Spinal cord (tissue), 10 donors: ENCODE results near the gene SPINK7. TPM values are rescaled to one million over a fixed set of nuclear protein-coding genes. Genes with fewer than 3 reads are reported as not detected.
A peak's percentile ranks its signal among the peaks of the same experiment; 100 is the strongest.
"Not testable (repeated sequence)": the region's sequence is repeated elsewhere in the genome, so short reads cannot be mapped to it uniquely, and the experiment has no call there.

ENCODE experiments used
- DNase-seq, 6 donors: peaks; one replicate each; pipeline versions ENCODE4 v3.0.0 to v3.0.0-alpha.2; 2013 to 2015; ENCODE audit warnings: low spot score in 6 of 6, low read depth in 4 of 6
- H3K27ac ChIP-seq: one replicate; pipeline ENCODE4 v1.5.1; 2013; ENCODE audit warnings: low read depth, low read length, control low read depth
- H3K27me3 ChIP-seq: one replicate; pipeline ENCODE4 v1.6.1; 2013; ENCODE audit warnings: low read length; ENCODE audit not compliant: control insufficient read depth, insufficient read depth
- H3K36me3 ChIP-seq: one replicate; pipeline ENCODE4 v1.6.1; 2013; ENCODE audit warnings: low read length; ENCODE audit not compliant: control insufficient read depth, insufficient read depth
- H3K4me1 ChIP-seq: one replicate; pipeline ENCODE4 v1.6.1; 2013; ENCODE audit warnings: low read length; ENCODE audit not compliant: control insufficient read depth, insufficient read depth
- H3K4me3 ChIP-seq: one replicate; pipeline ENCODE4 v1.5.1; 2013; ENCODE audit warnings: low read depth, low read length, control low read depth
- H3K9me3 ChIP-seq: one replicate; pipeline ENCODE4 v1.6.1; 2013; ENCODE audit warnings: low read length; ENCODE audit not compliant: control insufficient read depth, insufficient read depth
- WGBS: methylation state at CpG from one replicate; pipeline ENCODE4 v1.1.5; 2013; ENCODE audit warnings: missing lambda C conversion rate; ENCODE audit not compliant: insufficient coverage; 5-methylcytosine and 5-hydroxymethylcytosine counted together
- long read RNA-seq, 4 donors: transcript quantifications; one replicate each; lab custom pipeline, GENCODE V29; 2026
- polyA plus RNA-seq, 2 donors: library from polyadenylated mRNA; unstranded; fragments of 120-200 nt; gene quantifications; one replicate each; pipeline ENCODE4 v1.2.1, GENCODE V29; 2013; ENCODE audit not compliant: insufficient read length in 2 of 2
- total RNA-seq, 2 donors: library from RNA; depleted of rRNA in 1 of 2; stranded (reverse); fragments of 120-200 nt in 1 of 2; fragments of >200 nt in 1 of 2; gene quantifications; one replicate each; pipeline versions ENCODE4 v1.2.3 to v1.2.4, GENCODE V29; 2013 to 2014
- donor health status: healthy.

The SPINK7 gene
- not detected for total RNA-seq
- under 1 TPM in 1 of 2 donors, not detected in 1; 0.77 TPM for polyA plus RNA-seq
- long read RNA-seq, donor 1 = 0 reads
- long read RNA-seq, donor 2 = 0 reads
- long read RNA-seq, donor 3 = 0 reads
- long read RNA-seq, donor 4 = 0 reads

GRCh38 chr5:148312153-148312552, at the start of gene SPINK7:
Gene SPINK7 (plus strand): TSS chr5:148312423. CDS start chr5:148312484, 61 bp downstream.
- no peak for DNase-seq
- no peaks in the 10 kb centered on the region for H3K36me3 ChIP-seq
- no peaks in the 10 kb centered on the region for H3K4me1 ChIP-seq
- H3K9me3 ChIP-seq = peaks cover 2% of the 10 kb centered on the region
- H3K27me3 ChIP-seq = no peaks in the 10 kb centered on the region
- H3K4me3 ChIP-seq = no peak within 1 kb of the TSS
- H3K27ac ChIP-seq = no peak within 1 kb of the TSS
- no CpG with 5 or more reads among the region's 3 CpGs for WGBS

- no peak overlapping the region for H3K4me3 ChIP-seq
- no peaks in the 10 kb centered on the region for H3K27me3 ChIP-seq
- H3K4me1 ChIP-seq = no peaks in the 10 kb centered on the region
- no peak for DNase-seq
- WGBS = 58% methylated on average over 2 of the region's 3 CpGs
- H3K27ac ChIP-seq = no peak overlapping the region
- no peaks in the 10 kb centered on the region for H3K9me3 ChIP-seq
- H3K36me3 ChIP-seq = no peaks in the 10 kb centered on the region
Measured at GRCh38 chr5:148267962-148268361, 44.3 kb upstream of the SPINK7 start.

DNA sequence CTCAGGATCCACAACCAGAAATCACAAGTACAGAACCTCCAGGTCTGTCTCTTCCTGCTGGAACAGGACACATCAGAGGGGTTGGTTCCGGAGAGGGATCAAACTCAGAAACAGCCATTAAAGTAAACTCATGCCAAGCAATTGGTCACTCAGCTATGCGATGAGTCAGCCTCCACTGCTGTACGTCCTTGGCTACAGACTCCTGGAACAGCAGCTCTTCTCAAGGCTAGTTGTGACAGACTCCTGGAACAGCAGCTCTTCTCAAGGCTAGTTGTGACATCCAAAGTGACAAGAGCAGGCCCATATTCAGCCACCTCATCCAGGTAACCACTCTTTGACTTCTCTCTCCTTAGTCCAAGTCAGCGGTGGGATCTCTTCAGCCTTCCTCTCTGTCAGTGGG, 43.7 kb upstream of the SPINK7 start, which contains the start of gene SPINK13:
TSS of gene SPINK13 (plus strand) at position 229 of the 400 bp plus-strand sequence. CDS start 1,279 bp downstream, outside the sequence.
- 80% methylated on average over 4 of the region's 4 CpGs for WGBS
- H3K4me1 ChIP-seq = no peaks in the 10 kb centered on the region
- no peaks in the 10 kb centered on the region for H3K36me3 ChIP-seq
- H3K27ac ChIP-seq = no peak within 1 kb of the TSS
- no peaks in the 10 kb centered on the region for H3K9me3 ChIP-seq
- no peak within 1 kb of the TSS for H3K4me3 ChIP-seq
- H3K27me3 ChIP-seq = no peaks in the 10 kb centered on the region
- no peak for DNase-seq

- WGBS = no CpG with 5 or more reads among the region's 2 CpGs
- H3K27ac ChIP-seq, H3K4me1 ChIP-seq, H3K27me3 ChIP-seq, DNase-seq, H3K9me3 ChIP-seq, H3K36me3 ChIP-seq, H3K4me3 ChIP-seq: not testable (repeated sequence)
Measured at GRCh38 chr5:148275129-148275528, 37.1 kb upstream of the SPINK7 start.

DNA sequence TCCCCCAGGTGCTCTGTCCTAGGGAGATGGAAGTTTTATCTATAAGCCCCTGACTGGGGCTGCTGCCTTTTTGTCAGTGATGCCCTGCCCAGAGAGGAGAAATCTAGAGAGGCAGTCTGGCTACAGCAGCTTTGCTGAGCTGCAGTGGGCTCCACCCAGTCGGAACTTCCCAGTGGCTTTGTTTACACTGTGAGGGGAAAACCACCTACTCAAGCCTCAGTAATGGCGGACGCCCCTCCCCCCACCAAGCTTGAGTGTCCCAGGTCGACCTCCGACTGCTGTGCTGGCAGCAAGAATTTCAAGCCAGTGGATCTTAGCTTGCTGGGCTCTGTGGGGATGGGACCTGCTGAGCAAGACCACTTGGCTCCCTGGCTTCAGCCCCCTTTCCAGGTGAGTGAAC, 31.3 kb upstream of the SPINK7 start:
- not testable (repeated sequence) for H3K9me3 ChIP-seq, H3K36me3 ChIP-seq, H3K4me3 ChIP-seq, DNase-seq, H3K4me1 ChIP-seq, H3K27ac ChIP-seq, H3K27me3 ChIP-seq
- WGBS = 84% methylated on average over 3 of the region's 5 CpGs

- H3K27ac ChIP-seq, H3K9me3 ChIP-seq, DNase-seq, H3K27me3 ChIP-seq, H3K4me3 ChIP-seq, H3K4me1 ChIP-seq, H3K36me3 ChIP-seq: not testable (repeated sequence)
- 97% methylated on average over 4 of the region's 4 CpGs for WGBS
Measured at GRCh38 chr5:148281336-148281735, 30.9 kb upstream of the SPINK7 start.

DNA sequence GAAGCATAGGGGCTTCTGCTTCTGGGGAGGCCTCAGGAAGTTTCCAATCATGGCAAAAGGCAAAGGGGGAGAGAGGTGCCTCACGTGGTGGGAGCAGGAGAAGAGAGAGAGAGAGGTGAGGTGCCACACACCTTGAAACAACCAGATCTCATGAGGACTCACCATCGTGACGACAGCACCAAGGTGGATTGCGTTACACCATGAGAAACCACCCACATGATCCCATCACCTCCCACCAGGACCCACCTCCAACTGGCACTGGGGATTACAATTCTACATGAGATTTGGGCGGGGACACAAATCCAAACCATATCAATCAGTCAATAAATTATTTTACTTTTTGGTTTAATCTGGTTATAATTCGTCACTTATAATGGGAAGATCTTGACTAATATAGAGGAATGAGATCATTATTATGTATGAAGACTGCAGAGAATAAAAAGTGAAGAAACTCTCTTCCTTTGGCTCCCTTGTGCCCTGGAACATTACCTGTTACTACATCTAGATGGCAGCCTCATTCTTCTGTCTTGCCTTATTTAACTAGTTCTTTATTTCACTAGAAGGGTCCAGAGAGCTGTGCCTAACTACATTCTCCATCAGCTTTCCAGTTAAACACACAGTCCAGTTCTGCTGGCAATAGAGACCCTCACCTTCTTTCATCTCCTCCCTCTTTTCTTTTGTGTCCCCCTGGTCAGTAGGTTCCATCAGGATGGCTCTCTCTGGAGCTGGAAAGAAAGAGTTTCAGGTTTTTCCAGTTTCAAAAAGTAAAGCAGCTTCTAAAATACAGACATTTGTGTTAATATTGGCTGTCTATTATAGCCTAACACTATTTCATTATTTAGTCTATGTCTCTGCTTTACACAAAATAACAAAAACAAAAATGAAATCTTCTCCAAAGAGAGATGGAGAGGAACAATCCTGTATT, 21.7 kb upstream of the SPINK7 start:
- Histone ChIP-seq H3K4me3 (no peak overlapping the region), H3K4me1 (no peaks in the 10 kb centered on the region), H3K27ac (no peak overlapping the region), H3K9me3 (no peaks in the 10 kb centered on the region), H3K27me3 (no peaks in the 10 kb centered on the region), H3K36me3 (no peaks in the 10 kb centered on the region)
- no CpG with 5 or more reads among the region's 6 CpGs for WGBS
- DNase-seq = peak in 2 of 6 donors; percentile 21 to 34

DNA sequence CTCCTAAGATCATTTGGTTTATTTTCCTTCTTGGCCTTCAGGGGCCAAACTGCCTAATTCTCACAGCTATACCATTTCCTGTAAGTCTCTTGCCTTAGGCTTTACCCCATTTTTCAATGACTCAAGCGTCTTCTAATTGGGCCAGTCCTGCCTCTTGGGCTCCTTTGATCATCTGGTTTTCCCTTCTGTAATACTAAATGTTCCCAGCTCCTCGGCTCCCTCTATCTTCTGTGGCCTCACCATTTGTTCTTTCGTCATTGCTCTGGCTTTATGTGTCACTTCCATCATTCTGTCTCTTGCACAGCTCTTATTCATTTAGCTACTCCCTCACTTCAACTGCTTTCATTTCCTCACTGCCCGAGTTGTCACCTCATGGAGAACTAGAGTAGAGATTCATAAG, 14.5 kb upstream of the SPINK7 start:
- H3K4me3 ChIP-seq = no peak overlapping the region
- 57% methylated on average over 4 of the region's 4 CpGs for WGBS
- no peaks in the 10 kb centered on the region for H3K4me1 ChIP-seq
- no peaks in the 10 kb centered on the region for H3K27me3 ChIP-seq
- no peaks in the 10 kb centered on the region for H3K36me3 ChIP-seq
- H3K9me3 ChIP-seq = no peaks in the 10 kb centered on the region
- no peak overlapping the region for H3K27ac ChIP-seq
- DNase-seq = no peak

DNA sequence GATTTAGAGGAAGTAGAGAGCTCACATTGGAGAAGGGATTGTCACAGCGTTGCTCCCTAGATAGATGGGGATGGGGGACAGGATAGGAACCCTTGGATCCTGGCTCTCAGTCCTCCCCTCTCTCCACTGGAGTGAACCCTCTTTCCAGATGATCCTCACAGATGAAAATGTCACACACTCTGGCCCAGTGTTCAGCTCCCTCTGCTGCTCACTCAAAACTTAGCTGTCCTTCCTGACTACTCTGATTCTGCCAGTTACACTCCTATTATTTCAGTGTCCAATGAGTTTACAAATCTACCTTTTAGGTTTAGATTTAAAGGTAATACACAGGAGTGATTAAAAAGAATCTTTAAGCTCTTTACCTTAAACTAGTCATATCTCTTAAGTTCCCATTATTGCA, 5.8 kb upstream of the SPINK7 start:
- Histone ChIP-seq H3K4me1 (no peaks in the 10 kb centered on the region), H3K36me3 (no peaks in the 10 kb centered on the region), H3K27me3 (no peaks in the 10 kb centered on the region), H3K9me3 (peaks cover 2% of the 10 kb centered on the region), H3K4me3 (no peak overlapping the region), H3K27ac (no peak overlapping the region)
- DNase-seq = no peak
- no CpG with 5 or more reads among the region's 1 CpG for WGBS

- Histone ChIP-seq H3K4me3 (no peak overlapping the region), H3K27ac (no peak overlapping the region), H3K9me3 (peaks cover 2% of the 10 kb centered on the region), H3K36me3 (no peaks in the 10 kb centered on the region), H3K27me3 (no peaks in the 10 kb centered on the region), H3K4me1 (no peaks in the 10 kb centered on the region)
- WGBS = 85% methylated on average over 3 of the region's 3 CpGs
- no peak for DNase-seq
Measured at GRCh38 chr5:148309019-148309418, 3.2 kb upstream of the SPINK7 start.
